GM23338 (cell line): Measurements from ENCODE around the gene GRIN3B.

Experiments
- CREB1 ChIP-seq: fragments of 250-450 bp; sonication (Bioruptor Pico); IDR thresholded peaks from 2 replicates; pipeline ENCODE4 v1.5.0; 2020; ENCODE audit warnings: low read depth, mild to moderate bottlenecking, moderate library complexity
- CTCF ChIP-seq, 2 experiments: fragments of 200-600 bp in 1 of 2; sonication (generic) in 1 of 2; conservative IDR thresholded peaks; 2 replicates each; pipeline versions ENCODE4 v1.5.1 to v1.6.1; 2016 to 2017; ENCODE audit warnings: antibody characterized with exemption in 2 of 2, low read depth in 2 of 2, mild to moderate bottlenecking in 2 of 2, moderate library complexity in 1 of 2
- EZH2 ChIP-seq: fragments of 200-600 bp; sonication (generic); IDR thresholded peaks from one replicate; pipeline ENCODE4 v1.8.0; 2017; ENCODE audit warnings: antibody characterized with exemption, mild to moderate bottlenecking, low read depth; ENCODE audit not compliant: unreplicated experiment
- EZH2phosphoT487 ChIP-seq: fragments of 200-600 bp; sonication (generic); IDR thresholded peaks from one replicate; pipeline ENCODE4 v1.8.1; 2018; ENCODE audit warnings: antibody characterized with exemption; ENCODE audit not compliant: unreplicated experiment
- JUNB ChIP-seq: IDR thresholded peaks from one replicate; pipeline ENCODE4 v1.6.1; 2016; ENCODE audit warnings: antibody characterized with exemption; ENCODE audit not compliant: unreplicated experiment
- REST ChIP-seq: IDR thresholded peaks from one replicate; pipeline ENCODE4 v1.6.1; 2018; ENCODE audit warnings: antibody characterized with exemption; ENCODE audit not compliant: unreplicated experiment

- no peak for TF ChIP-seq EZH2
- TF ChIP-seq REST = no peak
- no peak for TF ChIP-seq CTCF (conservative IDR thresholded peaks at IDR 0.05; ENCODE audit: low read depth in 2 of 2)
- no peak for TF ChIP-seq JUNB
- TF ChIP-seq CREB1 (CRISPR knock-in tag) = no peak
- no peak for TF ChIP-seq EZH2phosphoT487
These were observed 20.0 kb downstream of the GRIN3B start for GRCh38 chr19:1019980-1020867.
